ENCODE results near the gene ADORA3.

The ADORA3 gene

GRCh38 chr1:111520053-111520452 is 16.6 kb upstream of the ADORA3 start:
- H3K27me3 ChIP-seq (ENCODE audit: insufficient read depth, low read length): no peaks in the 10 kb centered on the region
- H3K36me3 ChIP-seq (ENCODE audit: insufficient read depth, low read length): no peaks in the 10 kb centered on the region
- no peak overlapping the region for H3K9ac ChIP-seq (ENCODE audit: low read depth, low read length)
- H3K27ac ChIP-seq (ENCODE audit: low read depth, low read length): no peak overlapping the region
- no peaks in the 10 kb centered on the region; the same call in 1 of the 2 replicates for H3K9me3 ChIP-seq (ENCODE audit: insufficient read depth, low read depth, low read length)
- H3K4me1 ChIP-seq (ENCODE audit: insufficient read depth, low read length): no peaks in the 10 kb centered on the region
- no peak overlapping the region for H3K4me3 ChIP-seq (ENCODE audit: low read length)
- 96% methylated on average over 3 of the region's 3 CpGs for WGBS

- H3K27ac ChIP-seq (ENCODE audit: low read depth, low read length): no peak overlapping the region
- 83% methylated on average over 1 of the region's 1 CpG for WGBS
- H3K27me3 ChIP-seq (ENCODE audit: insufficient read depth, low read length): no peaks in the 10 kb centered on the region
- H3K4me1 ChIP-seq (ENCODE audit: insufficient read depth, low read length): no peaks in the 10 kb centered on the region
- no peak overlapping the region for H3K4me3 ChIP-seq (ENCODE audit: low read length)
- H3K36me3 ChIP-seq (ENCODE audit: insufficient read depth, low read length): no peaks in the 10 kb centered on the region
- H3K9ac ChIP-seq (ENCODE audit: low read depth, low read length): no peak overlapping the region
- H3K9me3 ChIP-seq (ENCODE audit: insufficient read depth, low read depth, low read length): no peaks in the 10 kb centered on the region
Measured at GRCh38 chr1:111517469-111518225, 14.2 kb upstream of the ADORA3 start.

GRCh38 chr1:111516005-111516535 is 12.6 kb upstream of the ADORA3 start:
- 85% methylated on average over 13 of the region's 13 CpGs for WGBS
- no peak overlapping the region for H3K27ac ChIP-seq (ENCODE audit: low read depth, low read length)
- H3K4me3 ChIP-seq (ENCODE audit: low read length): no peak overlapping the region

GRCh38 chr1:111515291-111516004 is 12.0 kb upstream of the ADORA3 start:
- H3K9ac ChIP-seq (ENCODE audit: low read depth, low read length): no peak overlapping the region
- no peaks in the 10 kb centered on the region; the same call in 1 of the 2 replicates for H3K4me1 ChIP-seq (ENCODE audit: insufficient read depth, low read length)

More at GRCh38 chr1:111516005-111516535, 12.6 kb upstream of the ADORA3 start:
- Histone ChIP-seq H3K9ac (ENCODE audit: low read depth, low read length) (no peak overlapping the region), H3K27me3 (ENCODE audit: insufficient read depth, low read length) (no peaks in the 10 kb centered on the region), H3K36me3 (ENCODE audit: insufficient read depth, low read length) (no peaks in the 10 kb centered on the region), H3K4me1 (ENCODE audit: insufficient read depth, low read length) (no peaks in the 10 kb centered on the region; the same call in 1 of the 2 replicates), H3K9me3 (ENCODE audit: insufficient read depth, low read depth, low read length) (no peaks in the 10 kb centered on the region)

GRCh38 chr1:111513410-111514020 is 10.1 kb upstream of the ADORA3 start:
- no peaks in the 10 kb centered on the region for H3K27me3 ChIP-seq (ENCODE audit: insufficient read depth, low read length)
- no peaks in the 10 kb centered on the region for H3K9me3 ChIP-seq (ENCODE audit: insufficient read depth, low read depth, low read length)
- WGBS: 80% methylated on average over 8 of the region's 8 CpGs
- H3K4me1 ChIP-seq (ENCODE audit: insufficient read depth, low read length): peaks cover 1% of the 10 kb centered on the region; the same call in 1 of the 2 replicates
- H3K4me3 ChIP-seq (ENCODE audit: low read length): no peak overlapping the region
- H3K27ac ChIP-seq (ENCODE audit: low read depth, low read length): no peak overlapping the region
- H3K9ac ChIP-seq (ENCODE audit: low read depth, low read length): no peak overlapping the region
- no peaks in the 10 kb centered on the region for H3K36me3 ChIP-seq (ENCODE audit: insufficient read depth, low read length)

More at GRCh38 chr1:111515291-111516004, 12.0 kb upstream of the ADORA3 start:
- H3K27ac ChIP-seq (ENCODE audit: low read depth, low read length): no peak overlapping the region
- H3K4me3 ChIP-seq (ENCODE audit: low read length): no peak overlapping the region
- no peaks in the 10 kb centered on the region for H3K9me3 ChIP-seq (ENCODE audit: insufficient read depth, low read depth, low read length)
- H3K27me3 ChIP-seq (ENCODE audit: insufficient read depth, low read length): no peaks in the 10 kb centered on the region
- no peaks in the 10 kb centered on the region for H3K36me3 ChIP-seq (ENCODE audit: insufficient read depth, low read length)
- 95% methylated on average over 40 of the region's 40 CpGs for WGBS

GRCh38 chr1:111512931-111513330 is 9.5 kb upstream of the ADORA3 start:
- Histone ChIP-seq H3K9ac (ENCODE audit: low read depth, low read length) (no peak overlapping the region), H3K36me3 (ENCODE audit: insufficient read depth, low read length) (no peaks in the 10 kb centered on the region), H3K4me3 (ENCODE audit: low read length) (no peak overlapping the region), H3K9me3 (ENCODE audit: insufficient read depth, low read depth, low read length) (no peaks in the 10 kb centered on the region), H3K27ac (ENCODE audit: low read depth, low read length) (no peak overlapping the region), H3K4me1 (ENCODE audit: insufficient read depth, low read length) (peaks cover 4% of the 10 kb centered on the region; the same call in 1 of the 2 replicates), H3K27me3 (ENCODE audit: insufficient read depth, low read length) (no peaks in the 10 kb centered on the region)
- 96% methylated on average over 3 of the region's 3 CpGs for WGBS

- H3K27me3 ChIP-seq (ENCODE audit: insufficient read depth, low read length): no peaks in the 10 kb centered on the region
- H3K4me3 ChIP-seq (ENCODE audit: low read length): no peak overlapping the region
- 93% methylated on average over 5 of the region's 5 CpGs for WGBS
- no peak overlapping the region for H3K9ac ChIP-seq (ENCODE audit: low read depth, low read length)
- peaks cover 7% of the 10 kb centered on the region for H3K4me1 ChIP-seq (ENCODE audit: insufficient read depth, low read length)
- no peaks in the 10 kb centered on the region for H3K9me3 ChIP-seq (ENCODE audit: insufficient read depth, low read depth, low read length)
- H3K36me3 ChIP-seq (ENCODE audit: insufficient read depth, low read length): no peaks in the 10 kb centered on the region
- no peak overlapping the region for H3K27ac ChIP-seq (ENCODE audit: low read depth, low read length)
Measured at GRCh38 chr1:111512132-111512889, 8.9 kb upstream of the ADORA3 start.

GRCh38 chr1:111511370-111511769 is 7.9 kb upstream of the ADORA3 start:
- Histone ChIP-seq H3K36me3 (ENCODE audit: insufficient read depth, low read length) (no peaks in the 10 kb centered on the region), H3K9ac (ENCODE audit: low read depth, low read length) (no peak overlapping the region), H3K4me3 (ENCODE audit: low read length) (no peak overlapping the region), H3K27me3 (ENCODE audit: insufficient read depth, low read length) (no peaks in the 10 kb centered on the region), H3K27ac (ENCODE audit: low read depth, low read length) (no peak overlapping the region), H3K9me3 (ENCODE audit: insufficient read depth, low read depth, low read length) (no peaks in the 10 kb centered on the region), H3K4me1 (ENCODE audit: insufficient read depth, low read length) (peaks cover 9% of the 10 kb centered on the region)
- 79% methylated on average over 3 of the region's 3 CpGs for WGBS

- Histone ChIP-seq H3K27me3 (ENCODE audit: insufficient read depth, low read length) (no peaks in the 10 kb centered on the region), H3K9ac (ENCODE audit: low read depth, low read length) (no peak overlapping the region), H3K27ac (ENCODE audit: low read depth, low read length) (no peak overlapping the region), H3K4me3 (ENCODE audit: low read length) (no peak overlapping the region), H3K4me1 (ENCODE audit: insufficient read depth, low read length) (peaks cover 9% of the 10 kb centered on the region), H3K36me3 (ENCODE audit: insufficient read depth, low read length) (no peaks in the 10 kb centered on the region), H3K9me3 (ENCODE audit: insufficient read depth, low read depth, low read length) (no peaks in the 10 kb centered on the region)
- WGBS: 93% methylated on average over 3 of the region's 3 CpGs
Measured at GRCh38 chr1:111509997-111510375, 6.6 kb upstream of the ADORA3 start.

GRCh38 chr1:111507411-111508201 is 4.2 kb upstream of the ADORA3 start:
- Histone ChIP-seq H3K36me3 (ENCODE audit: insufficient read depth, low read length) (no peaks in the 10 kb centered on the region), H3K9me3 (ENCODE audit: insufficient read depth, low read depth, low read length) (no peaks in the 10 kb centered on the region), H3K4me3 (ENCODE audit: low read length) (peak overlapping the region; percentile 50), H3K27me3 (ENCODE audit: insufficient read depth, low read length) (no peaks in the 10 kb centered on the region), H3K9ac (ENCODE audit: low read depth, low read length) (peak overlapping the region; percentile 63), H3K27ac (ENCODE audit: low read depth, low read length) (peak overlapping the region; percentile 74), H3K4me1 (ENCODE audit: insufficient read depth, low read length) (peaks cover 9% of the 10 kb centered on the region)
- WGBS: 25% methylated on average over 14 of the region's 15 CpGs

Data from HUES64 (cell line).